HG02943 (cell line): ENCODE measurements around the gene TRIM9.
"Not testable (repeated sequence)": the region's sequence is repeated elsewhere in the genome, so short reads cannot be mapped to it uniquely, and the experiment has no call there.

Experiments used
- ATAC-seq: cut with Tn5 transposase; IDR thresholded peaks from one replicate; pipeline ENCODE4 v1.9.1; 2021; ENCODE audit warnings: mild to moderate bottlenecking, low read depth, moderate library complexity; ENCODE audit not compliant: unreplicated experiment

Gene TRIM9

DNA sequence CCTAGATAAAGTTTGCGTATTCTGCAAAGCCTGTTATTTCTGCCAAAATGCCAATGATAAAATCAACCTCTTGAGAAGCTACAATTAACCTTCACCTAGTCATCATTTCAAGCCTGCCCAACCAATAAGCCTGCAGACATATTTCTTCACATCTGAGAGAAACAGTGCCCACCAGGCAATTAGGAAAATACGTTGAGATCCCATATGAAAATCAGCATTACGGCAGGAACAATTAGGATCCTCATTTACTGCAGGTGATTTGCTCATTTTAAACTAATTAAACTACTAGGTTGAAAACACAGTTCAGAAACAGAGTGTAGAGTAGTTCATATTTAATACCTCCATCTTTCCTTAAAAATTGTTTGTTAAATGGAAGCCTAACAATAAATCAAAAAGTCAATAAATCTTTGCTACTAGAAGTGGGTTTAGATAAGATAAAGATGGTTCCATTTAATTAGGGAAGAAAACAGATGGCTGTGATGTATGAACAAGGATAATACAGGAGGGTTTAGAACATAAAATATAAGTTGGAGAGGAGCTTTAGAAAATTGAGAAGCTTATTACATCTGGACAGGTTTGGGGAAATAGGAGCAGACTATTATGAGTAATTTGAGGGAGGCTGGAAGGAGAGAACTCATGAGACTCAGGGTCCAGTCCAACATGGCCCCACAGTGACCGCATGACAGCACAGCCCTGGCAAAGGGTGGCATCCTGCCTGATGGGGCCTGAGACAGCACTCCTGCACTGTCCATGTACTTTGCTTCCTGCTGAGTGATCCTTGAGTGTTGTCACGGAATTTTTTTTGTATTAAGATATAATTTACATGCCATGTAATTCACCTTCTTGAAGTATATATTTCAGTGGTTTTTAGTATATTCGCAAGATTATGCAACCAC lies 123.8 kb downstream of the TRIM9 start:
- ATAC-seq, result no peak

DNA sequence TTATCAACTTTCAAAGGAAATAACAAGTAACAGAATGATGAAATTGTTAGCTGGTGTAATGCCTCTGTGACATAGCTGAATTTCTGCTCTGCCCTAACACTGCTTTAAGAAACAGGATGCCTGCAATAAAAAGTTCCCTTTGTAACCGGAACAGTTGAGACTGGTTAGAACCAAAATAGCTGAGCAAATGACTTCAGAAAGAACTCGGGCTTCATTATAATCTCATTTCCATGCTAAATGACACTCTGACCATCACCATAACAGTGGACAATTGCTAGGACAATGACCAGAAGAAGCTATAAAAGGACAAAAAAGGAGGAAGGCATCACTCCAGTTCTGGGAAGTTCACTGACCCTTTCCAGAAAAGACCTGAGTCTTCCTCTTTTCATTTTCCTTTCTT lies 127.1 kb downstream of the TRIM9 start:
- no peak for ATAC-seq

- ATAC-seq, result no peak
Measured at GRCh38 chr14:50967103-50967502, 127.8 kb downstream of the TRIM9 start.

DNA sequence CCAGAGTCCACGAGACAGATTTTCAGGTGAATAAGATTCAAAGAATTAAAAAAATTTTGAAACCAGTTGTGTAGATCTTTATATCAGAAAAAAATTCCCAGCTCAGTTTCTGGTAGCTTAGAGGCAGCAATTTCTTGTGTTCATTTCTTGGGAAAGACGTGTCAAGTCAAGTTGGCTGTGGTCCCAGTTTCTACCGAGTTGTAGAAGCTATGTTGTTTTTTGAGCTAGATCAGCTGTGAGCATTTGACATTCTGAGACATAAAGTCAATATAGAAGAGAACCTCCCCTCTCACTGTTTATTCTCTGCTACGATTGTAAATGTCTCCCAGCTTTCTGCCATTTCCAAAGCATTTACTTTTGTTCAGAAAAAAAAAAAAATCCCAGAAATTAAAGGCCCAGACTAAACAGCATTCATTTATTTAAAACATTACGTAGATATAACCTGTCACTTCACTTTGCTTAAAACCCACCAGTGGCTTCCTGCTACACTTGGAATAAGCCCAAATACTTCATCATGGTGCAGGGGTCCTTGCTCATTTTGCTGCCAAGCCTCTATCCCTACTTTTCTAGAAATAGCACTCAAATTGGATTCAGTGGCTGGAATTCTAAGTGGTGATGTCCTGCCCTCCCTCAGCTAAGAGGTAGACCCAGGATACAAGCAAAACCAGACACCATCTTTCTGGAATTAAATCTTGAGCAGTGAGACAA lies 130.1 kb downstream of the TRIM9 start:
- ATAC-seq, result no peak

DNA sequence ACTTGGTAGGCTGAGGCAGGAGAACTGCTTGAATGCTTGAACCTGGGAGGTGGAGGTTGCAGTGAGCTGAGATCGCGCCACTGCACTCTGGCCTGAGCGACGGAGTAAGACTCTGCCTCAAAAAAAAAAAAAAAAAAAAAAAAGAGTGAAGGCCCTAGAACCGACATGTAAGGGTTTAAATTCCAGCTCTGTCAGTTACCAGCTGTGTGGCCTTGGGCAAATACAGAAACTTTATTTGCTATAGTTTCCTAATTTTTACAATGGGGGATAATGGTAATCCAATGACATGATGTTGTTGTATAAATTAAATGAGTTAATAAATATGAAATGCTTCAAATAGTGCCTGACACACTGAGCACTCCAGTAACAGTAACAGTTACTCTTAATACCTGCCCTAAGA lies 131.0 kb downstream of the TRIM9 start:
- ATAC-seq, result no peak

DNA sequence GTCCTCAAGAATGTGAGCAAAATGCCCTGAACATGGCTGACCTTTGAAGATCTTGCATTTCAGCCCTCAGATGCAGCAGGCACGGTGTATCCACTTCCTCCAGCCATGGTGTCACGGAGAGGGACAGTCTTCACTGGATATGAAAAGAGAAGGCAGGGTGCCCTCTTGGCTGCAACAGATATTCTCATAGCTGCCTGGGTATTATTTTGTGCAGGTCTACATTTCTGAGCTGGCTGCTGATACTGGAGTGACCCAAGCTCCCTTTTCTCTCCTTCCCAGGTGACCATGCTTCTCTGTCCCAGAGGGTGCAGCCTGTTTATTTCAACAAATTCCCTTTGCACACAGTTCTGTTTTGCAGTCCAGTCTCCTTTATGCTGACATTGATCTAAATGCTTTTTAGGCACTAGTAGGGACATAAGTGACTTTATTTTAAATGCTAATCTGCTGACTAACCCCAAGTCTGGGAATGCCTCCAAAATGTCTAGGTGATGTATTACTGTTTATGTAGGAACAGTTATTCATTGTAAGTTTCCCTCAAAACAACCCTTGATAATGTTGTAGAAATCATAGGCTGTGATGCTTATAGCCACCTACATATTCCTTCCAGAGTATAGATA lies 133.2 kb downstream of the TRIM9 start:
- ATAC-seq, result no peak

GRCh38 chr14:50957296-50957695 lies 137.6 kb downstream of the TRIM9 start:
- no peak for ATAC-seq

DNA sequence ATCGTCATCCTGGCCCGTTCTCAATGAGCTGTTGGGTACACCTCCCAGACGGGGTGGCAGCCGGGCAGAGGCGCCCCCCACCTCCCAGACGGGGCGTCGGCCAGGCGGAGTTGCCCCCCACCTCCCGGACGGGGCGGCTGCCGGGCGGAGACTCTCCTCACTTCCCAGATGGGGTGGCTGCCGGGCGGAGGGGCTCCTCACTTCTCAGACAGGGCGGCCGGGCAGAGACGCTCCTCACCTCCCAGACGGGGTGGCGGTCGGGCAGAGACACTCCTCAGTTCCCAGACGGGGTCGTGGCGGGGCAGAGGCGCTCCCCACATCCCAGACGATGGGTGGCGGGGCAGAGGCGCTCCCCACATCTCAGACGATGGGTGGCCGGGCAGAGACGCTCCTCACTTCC lies 138.5 kb downstream of the TRIM9 start:
- not testable (repeated sequence) for ATAC-seq

DNA sequence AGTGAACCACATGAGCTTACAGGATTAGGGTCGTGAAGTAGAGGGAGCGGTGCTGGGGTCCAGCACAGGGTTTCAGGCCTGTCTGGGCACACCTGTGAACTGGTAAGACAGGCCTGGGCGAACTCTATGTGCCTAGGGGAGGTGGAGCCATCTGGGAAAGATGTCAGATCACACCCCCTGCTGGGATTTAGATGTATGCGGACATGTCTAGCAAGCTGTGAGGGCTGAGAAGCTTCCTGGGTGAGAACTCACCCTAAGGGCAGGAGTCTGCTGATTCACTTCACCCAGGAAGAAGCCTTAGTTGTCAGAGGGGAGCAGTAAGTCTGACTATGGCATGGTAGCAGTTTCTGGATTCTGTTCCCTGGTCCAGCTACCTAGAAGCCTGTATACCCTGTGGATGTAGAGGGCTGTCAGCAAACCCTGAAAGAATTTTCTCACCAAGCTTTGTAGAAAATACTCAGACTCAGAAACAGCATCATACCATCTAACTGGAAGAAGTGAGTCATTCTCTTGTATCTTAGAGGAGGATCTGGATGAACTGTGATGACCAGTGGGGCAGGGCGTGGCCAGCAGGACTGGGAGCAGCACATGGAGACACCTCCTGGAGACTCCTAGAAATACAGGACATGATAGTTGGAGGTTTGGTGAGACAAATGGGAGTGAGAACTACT lies 139.4 kb downstream of the TRIM9 start:
- ATAC-seq, result no peak

DNA sequence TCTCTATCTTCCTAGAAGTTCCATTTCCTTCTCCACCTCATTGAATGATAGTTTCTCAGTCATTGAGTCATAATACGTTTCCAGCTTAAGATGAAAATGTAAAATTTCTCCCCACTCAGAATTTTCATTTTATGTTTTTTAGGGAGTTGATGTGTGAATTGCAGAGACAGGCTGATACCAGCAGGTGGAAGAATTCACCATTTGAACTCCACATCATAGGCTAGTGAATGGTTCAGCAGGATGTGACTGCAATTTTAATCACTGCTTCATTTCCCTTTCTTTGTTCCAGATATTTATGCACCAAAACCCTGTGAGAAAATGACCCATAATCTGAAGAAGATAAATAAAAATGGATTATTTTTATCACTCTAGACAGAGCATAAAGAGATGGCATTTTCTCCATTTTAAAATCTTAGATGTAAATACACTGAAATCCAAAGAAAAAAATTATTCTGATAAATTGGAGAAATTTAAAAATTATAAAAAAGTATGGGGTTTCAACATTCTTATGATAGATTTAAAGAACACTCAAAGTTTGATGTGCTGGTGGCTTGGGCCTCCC lies 140.0 kb downstream of the TRIM9 start:
- no peak for ATAC-seq

DNA sequence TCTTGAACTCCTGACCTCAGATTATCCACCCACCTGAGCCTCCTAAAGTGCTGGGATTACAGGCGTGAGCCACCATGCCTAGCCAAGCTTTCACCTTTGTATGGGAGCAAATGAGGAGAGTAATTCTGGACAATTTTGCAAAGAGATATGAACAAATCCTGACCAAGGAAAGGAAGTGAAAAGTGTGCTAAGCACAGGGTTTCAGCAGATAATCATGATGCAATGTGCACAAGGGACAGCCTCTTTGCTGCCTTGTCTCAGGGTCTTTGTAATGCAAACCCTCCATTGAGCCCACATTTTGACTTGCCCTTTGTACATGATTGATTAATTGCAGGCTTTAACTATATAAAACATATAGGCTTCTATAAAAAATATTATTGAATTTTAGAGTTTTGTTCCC lies 141.4 kb downstream of the TRIM9 start:
- ATAC-seq, result no peak

GRCh38 chr14:50951032-50951431 lies 143.9 kb downstream of the TRIM9 start:
- ATAC-seq, result no peak

DNA sequence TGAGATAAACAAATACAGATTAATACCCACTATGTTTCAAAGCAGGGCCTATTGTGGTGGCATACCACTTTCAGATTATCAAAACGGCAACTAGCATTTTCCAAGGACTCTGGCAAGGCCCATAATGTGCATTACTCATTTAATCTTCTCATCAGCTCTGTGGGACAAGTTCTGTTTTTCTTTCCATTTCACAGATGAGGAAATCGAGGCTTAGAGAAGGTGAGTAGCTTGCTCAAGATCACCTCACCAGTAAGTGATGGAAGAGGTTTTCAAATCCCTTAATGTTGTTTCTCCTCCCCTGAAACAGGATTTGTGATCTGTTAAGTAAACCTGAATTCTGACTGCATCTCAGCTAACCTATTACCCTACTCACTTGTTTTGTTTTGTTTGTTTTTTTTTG lies 146.7 kb downstream of the TRIM9 start:
- ATAC-seq, result no peak

DNA sequence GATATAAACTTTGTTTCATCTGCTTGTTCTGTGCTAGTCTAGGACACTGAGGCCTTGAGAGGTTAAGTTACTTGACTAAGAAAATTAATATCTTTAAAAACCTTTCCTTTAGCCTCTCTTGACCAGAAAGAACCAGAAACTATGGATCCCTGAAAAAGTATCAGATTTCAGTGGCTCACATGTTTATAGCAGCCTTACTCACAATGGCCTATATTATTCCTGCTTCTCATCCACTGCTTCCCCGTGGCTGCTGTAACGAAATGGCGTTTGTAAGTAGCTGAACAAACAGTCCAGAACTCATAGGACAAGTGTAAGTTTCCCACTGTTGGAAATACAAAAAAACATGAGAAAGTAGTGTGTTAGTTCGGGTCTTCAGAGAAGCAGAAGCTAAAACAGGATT lies 147.5 kb downstream of the TRIM9 start:
- ATAC-seq, result no peak

DNA sequence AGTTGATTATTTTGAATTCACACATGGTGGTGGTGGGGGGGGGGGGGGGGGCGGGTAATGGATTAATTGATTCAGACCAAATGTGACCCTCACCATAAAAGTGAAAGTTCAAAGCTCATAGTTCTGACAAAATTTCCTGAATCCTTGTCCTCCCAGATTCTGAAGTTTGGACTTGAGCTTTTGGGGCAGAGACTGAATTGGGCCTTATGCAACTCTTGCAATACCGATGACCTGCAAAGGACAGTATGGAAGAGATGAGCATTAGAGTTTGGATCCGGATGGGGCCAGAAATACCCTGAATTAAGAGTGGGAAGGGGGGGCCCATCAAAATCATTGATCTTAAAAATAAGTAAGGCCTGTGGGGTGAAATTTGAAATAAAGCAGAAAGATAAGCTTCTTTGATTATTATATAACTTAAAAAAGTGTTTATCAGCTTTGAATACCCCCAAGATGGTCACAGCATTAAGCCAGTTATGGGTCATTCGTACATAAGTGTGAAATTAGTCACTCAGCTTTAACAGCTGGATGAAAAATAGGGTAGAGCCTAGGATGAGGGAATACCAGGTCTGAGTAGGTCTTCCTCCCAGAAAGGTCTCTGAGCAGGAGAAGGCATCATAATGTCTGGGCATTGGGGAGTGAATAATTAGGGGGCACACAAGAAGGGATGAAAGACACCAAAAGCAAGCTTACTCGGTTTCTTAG lies 148.5 kb downstream of the TRIM9 start:
- ATAC-seq, result no peak

DNA sequence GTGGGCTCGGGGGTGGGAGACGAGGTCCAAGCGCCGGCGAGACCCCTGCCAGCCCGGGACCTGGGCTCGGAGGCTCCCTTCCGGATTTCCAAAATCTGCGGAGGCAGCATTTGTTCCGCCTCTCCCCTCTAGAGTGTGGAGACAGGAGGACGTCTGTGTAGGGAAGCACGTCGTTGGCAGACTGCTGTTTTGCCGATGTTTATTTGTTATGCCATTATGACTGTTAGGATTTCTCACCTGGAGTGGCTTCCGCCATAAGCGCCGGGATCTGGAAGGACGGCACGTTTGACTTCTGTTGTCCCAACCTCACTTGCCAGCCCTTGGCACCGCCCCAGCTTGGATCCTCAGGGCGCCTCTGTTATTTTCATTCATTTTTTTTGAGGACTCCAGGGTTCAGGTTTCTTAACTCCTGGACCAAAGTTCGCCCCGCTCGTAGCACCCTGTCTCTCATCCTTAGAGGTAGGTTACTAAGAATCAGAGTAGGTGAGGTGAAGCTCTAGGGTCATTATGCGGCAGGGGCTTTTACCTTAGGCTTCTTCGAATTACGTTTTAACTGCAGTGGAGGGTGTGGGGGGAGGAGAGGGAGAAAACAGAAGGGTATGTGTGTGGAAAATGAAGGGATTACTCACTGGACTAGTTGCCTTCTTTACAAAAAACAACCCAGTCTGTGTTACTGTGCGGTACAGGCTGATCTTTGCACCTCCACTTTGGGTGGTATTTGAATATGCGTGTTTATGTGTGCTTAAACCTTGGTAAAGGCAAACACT lies 150.1 kb downstream of the TRIM9 start:
- no peak for ATAC-seq

GRCh38 chr14:50943943-50944646 lies 150.8 kb downstream of the TRIM9 start, which contains the start of gene PYGL:
Gene PYGL (minus strand): TSS chr14:50944483. CDS start chr14:50944403, 80 bp downstream.
- ATAC-seq, result no peak

DNA sequence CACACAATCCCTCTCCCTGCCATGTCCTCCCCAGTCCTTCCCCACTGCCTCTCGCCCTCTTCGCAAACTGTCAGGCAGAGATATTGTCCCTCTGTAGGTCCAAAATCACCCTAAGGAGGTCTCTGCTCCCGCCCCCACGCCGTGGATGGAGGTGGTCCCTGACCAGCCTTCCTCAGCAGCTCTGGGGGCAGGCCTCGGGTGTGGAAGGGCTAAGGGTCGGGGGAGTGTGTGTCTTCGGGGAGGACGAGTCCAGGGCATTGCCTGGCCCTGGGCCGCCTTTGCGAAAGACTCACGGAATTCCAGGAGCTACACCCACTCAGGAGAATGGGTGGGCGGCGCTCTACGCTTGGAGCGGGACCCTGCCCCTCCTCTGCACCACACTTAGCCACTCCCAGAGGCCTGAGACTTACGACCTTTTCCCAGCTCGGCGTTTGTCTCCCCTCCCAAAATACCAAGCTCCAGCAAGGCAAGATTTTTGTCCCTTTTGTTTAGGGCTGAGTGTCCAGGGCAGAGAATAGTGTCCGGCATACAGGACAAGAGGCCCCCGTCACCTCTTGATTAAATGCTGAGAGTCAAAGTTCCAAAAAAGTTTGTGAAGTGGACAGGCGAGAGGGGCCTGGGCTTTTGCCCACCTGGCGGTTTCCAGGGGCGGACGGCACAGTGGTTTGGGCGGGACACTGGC lies 151.5 kb downstream of the TRIM9 start:
- no peak for ATAC-seq
